OCI-LY3 (cell line): Measurements from ENCODE around the gene MARK2.
A peak's percentile ranks its signal among the peaks of the same experiment; 100 is the strongest.

Experiments used
- H2AFZ ChIP-seq: fragments of 200-600, 300-600 bp; shearing (Covaris generic); 2 replicates; pipeline ENCODE4 v1.6.0; 2014; ENCODE audit warnings: antibody characterized with exemption, low read depth, low read length
- H3K27ac ChIP-seq: fragments of 200-600, 300-600 bp; sonication (generic); 2 replicates; pipeline ENCODE4 v1.5.1; 2014; ENCODE audit warnings: mild to moderate bottlenecking, low read length, moderate library complexity, mixed read lengths
- H3K27me3 ChIP-seq: fragments of 200-600, 300-600 bp; sonication (generic); 2 replicates; pipeline ENCODE4 v1.6.1; 2014; ENCODE audit warnings: low read depth, low read length, mixed read lengths
- H3K36me3 ChIP-seq: fragments of 200-600, 300-600 bp; sonication (generic); replicated peaks from 2 replicates; pipeline ENCODE3; 2014; ENCODE audit warnings: low read depth, low read length, mixed read lengths
- H3K4me1 ChIP-seq: fragments of 300-600, 200-600 bp; sonication (generic); 2 replicates; pipeline ENCODE4 v1.6.1; 2014; ENCODE audit warnings: low read length, mixed read lengths
- H3K4me2 ChIP-seq: fragments of 200-600, 300-600 bp; sonication (generic); 2 replicates; pipeline ENCODE4 v1.6.1; 2014; ENCODE audit warnings: low read length, mixed read lengths
- H3K4me3 ChIP-seq: fragments of 300-600, 200-600 bp; sonication (generic); 2 replicates; pipeline ENCODE4 v1.5.1; 2014; ENCODE audit warnings: antibody characterized with exemption, mild to moderate bottlenecking, low read length, moderate library complexity
- H3K79me2 ChIP-seq: fragments of 300-600, 200-600 bp; shearing (Covaris generic); 2 replicates; pipeline ENCODE4 v1.6.1; 2014; ENCODE audit warnings: mild to moderate bottlenecking, low read length, mixed read lengths
- H3K9ac ChIP-seq: fragments of 300-600, 200-600 bp; shearing (Covaris generic); 2 replicates; pipeline ENCODE4 v1.6.0; 2014; ENCODE audit warnings: mild to moderate bottlenecking, low read length, moderate library complexity
- H3K9me3 ChIP-seq: fragments of 200-600, 300-600 bp; shearing (Covaris generic); 2 replicates; pipeline ENCODE4 v1.6.1; 2014; ENCODE audit warnings: low read length, mixed read lengths; ENCODE audit not compliant: insufficient read depth
- H4K20me1 ChIP-seq: fragments of 200-600, 300-600 bp; sonication (generic); 2 replicates; pipeline ENCODE4 v1.6.1; 2016; ENCODE audit warnings: low read length, mixed read lengths; ENCODE audit not compliant: insufficient read depth
- EZH2phosphoT487 ChIP-seq: fragments of 200-600 bp; shearing (Covaris generic); IDR thresholded peaks from 2 replicates; pipeline ENCODE4 v1.6.1; 2018; ENCODE audit warnings: antibody characterized with exemption, mixed run types, low read depth
- TF ChIP-seq, protein P1 (sequence below): fragments of 200-600, 300-600 bp; sonication (generic); IDR thresholded peaks from 2 replicates; pipeline ENCODE4 v1.5.1; 2014; ENCODE audit warnings: antibody characterized with exemption, low read length, low read depth

Gene MARK2

DNA sequence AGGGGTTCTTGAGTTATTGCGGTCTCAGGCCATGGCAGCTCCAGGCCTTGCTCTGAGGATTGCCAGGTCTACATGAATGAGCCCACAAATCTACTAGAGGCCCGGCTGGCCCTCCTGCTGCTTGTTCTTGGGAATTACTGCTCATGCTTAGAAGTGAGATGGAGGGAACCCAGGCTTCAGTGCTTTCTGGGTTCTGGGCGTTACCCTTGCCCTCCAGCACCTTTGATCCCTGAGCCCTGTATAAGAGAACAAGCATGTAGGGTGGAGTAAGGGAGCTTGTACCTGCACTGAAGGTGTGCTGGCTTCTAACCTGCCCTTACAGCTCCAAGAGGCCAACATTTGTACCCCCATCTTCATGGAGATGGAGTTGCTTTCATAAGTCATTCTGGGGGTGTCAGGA, 103.9 kb downstream of the MARK2 start:
- Histone ChIP-seq H3K36me3 (peaks cover 13% of the 10 kb centered on the region), H3K4me3 (no peak overlapping the region), H3K9ac (no peak overlapping the region), H3K79me2 (peaks cover 51% of the 10 kb centered on the region), H3K4me2 (no peak overlapping the region), H3K9me3 (no peaks in the 10 kb centered on the region), H3K4me1 (peaks cover 13% of the 10 kb centered on the region), H3K27me3 (no peaks in the 10 kb centered on the region), H2AFZ (no peak overlapping the region), H3K27ac (no peak overlapping the region), H4K20me1 (peaks cover 19% of the 10 kb centered on the region)
- TF ChIP-seq EZH2phosphoT487, result no peak
- TF ChIP-seq, protein P1, sequence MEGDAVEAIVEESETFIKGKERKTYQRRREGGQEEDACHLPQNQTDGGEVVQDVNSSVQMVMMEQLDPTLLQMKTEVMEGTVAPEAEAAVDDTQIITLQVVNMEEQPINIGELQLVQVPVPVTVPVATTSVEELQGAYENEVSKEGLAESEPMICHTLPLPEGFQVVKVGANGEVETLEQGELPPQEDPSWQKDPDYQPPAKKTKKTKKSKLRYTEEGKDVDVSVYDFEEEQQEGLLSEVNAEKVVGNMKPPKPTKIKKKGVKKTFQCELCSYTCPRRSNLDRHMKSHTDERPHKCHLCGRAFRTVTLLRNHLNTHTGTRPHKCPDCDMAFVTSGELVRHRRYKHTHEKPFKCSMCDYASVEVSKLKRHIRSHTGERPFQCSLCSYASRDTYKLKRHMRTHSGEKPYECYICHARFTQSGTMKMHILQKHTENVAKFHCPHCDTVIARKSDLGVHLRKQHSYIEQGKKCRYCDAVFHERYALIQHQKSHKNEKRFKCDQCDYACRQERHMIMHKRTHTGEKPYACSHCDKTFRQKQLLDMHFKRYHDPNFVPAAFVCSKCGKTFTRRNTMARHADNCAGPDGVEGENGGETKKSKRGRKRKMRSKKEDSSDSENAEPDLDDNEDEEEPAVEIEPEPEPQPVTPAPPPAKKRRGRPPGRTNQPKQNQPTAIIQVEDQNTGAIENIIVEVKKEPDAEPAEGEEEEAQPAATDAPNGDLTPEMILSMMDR, result no peak

DNA sequence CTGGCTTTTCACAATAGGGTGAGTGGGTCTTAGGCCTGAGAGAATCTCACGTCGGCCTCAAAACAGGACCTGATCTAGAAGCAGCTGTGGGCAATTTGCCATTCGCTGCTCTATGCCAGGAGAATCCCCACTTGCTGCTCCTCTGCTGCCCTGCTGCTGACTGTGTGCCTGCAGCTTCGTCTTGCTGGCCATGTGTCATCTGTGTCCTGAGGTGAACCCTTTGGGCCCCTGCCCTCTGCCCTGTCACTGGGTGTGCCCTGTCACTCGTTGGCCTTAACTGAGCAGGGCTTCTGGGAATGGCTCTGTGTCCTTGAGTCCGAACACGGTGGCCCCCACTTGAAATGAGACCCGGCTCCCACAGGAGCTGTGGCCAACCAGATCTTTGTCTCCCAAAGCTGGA, 106.1 kb downstream of the MARK2 start:
- no peaks in the 10 kb centered on the region for H3K9me3 ChIP-seq
- no peak overlapping the region for H3K9ac ChIP-seq
- H3K79me2 ChIP-seq, result peaks cover 39% of the 10 kb centered on the region
- H3K4me3 ChIP-seq, result no peak overlapping the region
- peaks cover 8% of the 10 kb centered on the region for H3K4me1 ChIP-seq
- H2AFZ ChIP-seq, result no peak overlapping the region
- H3K4me2 ChIP-seq, result no peak overlapping the region
- peaks cover 13% of the 10 kb centered on the region for H3K36me3 ChIP-seq
- no peak for TF ChIP-seq EZH2phosphoT487
- TF ChIP-seq, protein P1, result no peak
- H3K27ac ChIP-seq, result no peak overlapping the region
- peaks cover 19% of the 10 kb centered on the region for H4K20me1 ChIP-seq
- H3K27me3 ChIP-seq, result no peaks in the 10 kb centered on the region

DNA sequence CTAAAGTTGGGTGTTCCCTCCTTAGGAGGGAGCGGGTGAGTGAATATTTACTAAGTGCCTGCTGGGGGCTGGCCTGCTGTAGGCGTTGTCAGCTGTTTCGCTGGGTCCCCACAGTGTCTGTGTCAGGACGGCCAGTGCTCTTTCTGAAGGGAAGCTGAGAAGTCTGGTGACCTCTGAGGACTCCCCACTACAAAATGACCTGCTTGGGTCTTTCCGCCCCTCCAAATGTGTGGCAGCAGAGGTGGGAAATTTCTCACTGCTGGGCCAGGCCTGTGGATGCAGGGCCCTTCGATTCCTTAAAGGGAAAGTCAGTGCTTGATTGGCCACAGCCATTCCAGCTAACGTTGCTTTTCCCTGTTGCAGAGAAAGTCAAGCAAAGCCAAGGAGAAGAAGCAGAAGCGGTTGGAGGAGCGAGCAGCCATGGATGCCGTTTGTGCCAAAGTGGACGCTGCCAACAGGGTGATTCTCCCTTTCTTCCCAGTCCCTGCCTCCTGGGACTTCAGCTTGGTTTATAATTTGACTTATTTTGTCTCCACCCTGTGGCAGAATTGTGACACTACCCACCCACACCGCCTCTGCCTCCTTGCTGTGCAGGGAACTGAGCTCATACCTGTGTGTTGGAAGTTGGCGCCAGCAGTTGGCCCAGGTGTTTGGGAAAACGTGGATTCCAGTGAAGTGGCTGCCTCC, 106.7 kb downstream of the MARK2 start:
- H3K4me3 ChIP-seq, result no peak overlapping the region

DNA sequence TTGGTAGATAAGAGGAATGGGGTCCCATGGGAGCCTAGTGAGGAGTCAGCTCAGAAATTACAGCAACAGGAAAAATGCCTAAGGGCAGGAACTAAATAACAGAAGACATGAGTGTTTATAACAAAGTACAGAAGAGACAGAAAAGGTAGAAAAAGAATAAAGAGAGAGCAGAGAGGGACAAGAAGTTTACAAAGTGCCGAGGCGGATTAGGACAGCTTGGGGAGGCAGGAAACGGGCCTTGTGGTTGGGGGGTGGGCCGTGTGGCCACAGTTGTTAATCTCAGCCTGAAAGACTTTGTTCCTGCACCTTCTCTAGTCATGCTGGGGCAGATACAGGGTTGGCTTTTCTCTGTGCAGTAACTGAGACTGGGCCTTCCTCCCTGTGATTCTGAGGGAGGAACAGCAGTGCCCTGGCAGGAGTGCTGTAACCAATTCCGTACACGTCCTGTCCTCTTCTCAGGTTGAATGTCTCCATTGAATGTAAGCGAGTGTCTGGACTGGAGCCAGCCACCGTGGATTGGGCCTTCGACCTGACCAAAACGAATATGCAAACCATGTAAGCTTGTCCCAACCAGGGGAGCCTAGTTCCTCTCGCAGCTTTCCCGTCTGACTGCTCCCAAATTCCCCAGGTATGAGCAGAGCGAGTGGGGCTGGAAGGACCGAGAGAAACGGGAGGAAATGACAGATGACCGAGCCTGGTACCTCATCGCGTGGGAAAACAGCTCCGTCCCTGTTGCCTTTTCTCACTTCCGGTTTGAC, 113.0 kb downstream of the MARK2 start:
- no peak overlapping the region for H3K4me2 ChIP-seq
- H3K4me3 ChIP-seq, result no peak overlapping the region
- H3K9ac ChIP-seq, result no peak overlapping the region
- no peaks in the 10 kb centered on the region for H3K79me2 ChIP-seq
- no peak overlapping the region for H3K27ac ChIP-seq
- H3K36me3 ChIP-seq, result peaks cover 35% of the 10 kb centered on the region
- H2AFZ ChIP-seq, result no peak overlapping the region
- no peaks in the 10 kb centered on the region for H3K27me3 ChIP-seq
- H3K9me3 ChIP-seq, result no peaks in the 10 kb centered on the region
- TF ChIP-seq, protein P1, result no peak
- no peak for TF ChIP-seq EZH2phosphoT487
- H3K4me1 ChIP-seq, result no peaks in the 10 kb centered on the region
- no peaks in the 10 kb centered on the region for H4K20me1 ChIP-seq

More for the DNA sequence above, 106.7 kb downstream of the MARK2 start:
- Histone ChIP-seq H3K9me3 (no peaks in the 10 kb centered on the region), H3K36me3 (peaks cover 13% of the 10 kb centered on the region), H3K27me3 (no peaks in the 10 kb centered on the region), H3K4me1 (peaks cover 2% of the 10 kb centered on the region), H3K79me2 (peaks cover 33% of the 10 kb centered on the region), H3K9ac (no peak overlapping the region), H4K20me1 (peaks cover 19% of the 10 kb centered on the region), H3K4me2 (no peak overlapping the region), H2AFZ (no peak overlapping the region), H3K27ac (no peak overlapping the region)
- no peak for TF ChIP-seq EZH2phosphoT487
- TF ChIP-seq, protein P1, result peak; percentile 79
